GM23338 (cell line): ENCODE data around the gene HSPB6. TPM values are rescaled to one million over a fixed set of nuclear protein-coding genes. Genes with fewer than 3 reads are reported as not detected.

Experiments
- ATAC-seq: fragments of 200-7000 bp; cut with Tn5 transposase; 3 replicates; pipeline ENCODE4 v1.9.1; 2020
- DNase-seq: peaks from one replicate; pipeline ENCODE4 v3.0.0-alpha.2; 2015; ENCODE audit warnings: low spot score
- H2AFZ ChIP-seq: fragments of 200-600 bp; sonication (generic); 2 replicates; pipeline ENCODE4 v1.8.0; 2016; ENCODE audit warnings: antibody characterized with exemption, mild to moderate bottlenecking, moderate library complexity
- H3F3A ChIP-seq: fragments of 200-600 bp; sonication (generic); replicated peaks from 2 replicates; pipeline ENCODE4 v1.8.0; 2017; ENCODE audit warnings: antibody characterized with exemption, mixed run types, low read depth
- H3K27ac ChIP-seq: fragments of 200-600 bp; sonication (generic); 2 replicates; pipeline ENCODE4 v1.6.1; 2016; ENCODE audit warnings: low read depth
- H3K27me3 ChIP-seq: fragments of 200-600 bp; sonication (generic); 2 replicates; pipeline ENCODE4 v1.8.0; 2016; ENCODE audit warnings: mild to moderate bottlenecking, mixed run types, moderate library complexity; ENCODE audit not compliant: insufficient read depth
- H3K36me3 ChIP-seq: fragments of 200-600 bp; sonication (generic); 2 replicates; pipeline ENCODE4 v1.8.0; 2016; ENCODE audit warnings: mild to moderate bottlenecking; ENCODE audit not compliant: insufficient read depth
- H3K4me1 ChIP-seq: fragments of 200-600 bp; sonication (generic); 2 replicates; pipeline ENCODE4 v1.8.0; 2016; ENCODE audit warnings: mild to moderate bottlenecking, moderate library complexity; ENCODE audit not compliant: insufficient read depth
- H3K4me2 ChIP-seq: fragments of 200-600 bp; sonication (generic); 2 replicates; pipeline ENCODE4 v1.7.1; 2017; ENCODE audit warnings: mixed run types
- H3K4me3 ChIP-seq: fragments of 200-600 bp; sonication (generic); 2 replicates; pipeline ENCODE4 v1.6.1; 2016; ENCODE audit warnings: mixed run types
- H3K79me2 ChIP-seq: fragments of 200-600 bp; sonication (generic); replicated peaks from 2 replicates; pipeline ENCODE4 v1.8.0; 2017; ENCODE audit warnings: mild to moderate bottlenecking; ENCODE audit not compliant: insufficient read depth
- H3K9me2 ChIP-seq: fragments of 200-600 bp; sonication (generic); 2 replicates; pipeline ENCODE4 v1.8.0; 2017; ENCODE audit not compliant: insufficient read depth
- H4K20me1 ChIP-seq: fragments of 200-600 bp; sonication (generic); replicated peaks from 2 replicates; pipeline ENCODE4 v1.8.0; 2017; ENCODE audit warnings: mild to moderate bottlenecking; ENCODE audit not compliant: insufficient read depth
- H3K27ac Mint-ChIP-seq: 2 replicates; pipeline ENCODE4 v1.8.0; 2020; ENCODE audit warnings: inconsistent platforms, mild to moderate bottlenecking, moderate library complexity, mixed read lengths
- H3K27me3 Mint-ChIP-seq: 3 replicates; pipeline ENCODE4 v1.8.0; 2022; ENCODE audit warnings: low read depth, mild to moderate bottlenecking, moderate library complexity, mixed read lengths, inconsistent platforms; ENCODE audit not compliant: insufficient read depth, poor library complexity
- H3K36me3 Mint-ChIP-seq: 3 replicates; pipeline ENCODE4 v1.8.0; 2021; ENCODE audit warnings: low read depth, mild to moderate bottlenecking, inconsistent platforms, moderate library complexity, mixed read lengths
- H3K4me1 Mint-ChIP-seq: 3 replicates; pipeline ENCODE4 v1.8.0; 2020; ENCODE audit warnings: mild to moderate bottlenecking, inconsistent platforms, mixed read lengths
- H3K4me3 Mint-ChIP-seq: 3 replicates; pipeline ENCODE4 v1.8.0; 2021; ENCODE audit warnings: moderate library complexity, mild to moderate bottlenecking, inconsistent platforms, mixed read lengths
- H3K9me3 Mint-ChIP-seq: 3 replicates; pipeline ENCODE4 v1.8.0; 2020; ENCODE audit warnings: moderate library complexity, mild to moderate bottlenecking, inconsistent platforms, mixed read lengths
- CREB1 ChIP-seq: fragments of 250-450 bp; sonication (Bioruptor Pico); IDR thresholded peaks from 2 replicates; pipeline ENCODE4 v1.5.0; 2020; ENCODE audit warnings: low read depth, mild to moderate bottlenecking, moderate library complexity
- EZH2phosphoT487 ChIP-seq: fragments of 200-600 bp; sonication (generic); IDR thresholded peaks from one replicate; pipeline ENCODE4 v1.8.1; 2018; ENCODE audit warnings: antibody characterized with exemption; ENCODE audit not compliant: unreplicated experiment
- JUNB ChIP-seq: IDR thresholded peaks from one replicate; pipeline ENCODE4 v1.6.1; 2016; ENCODE audit warnings: antibody characterized with exemption; ENCODE audit not compliant: unreplicated experiment
- NANOG ChIP-seq: IDR thresholded peaks from 2 replicates; pipeline ENCODE4 v1.6.1; 2016; ENCODE audit warnings: antibody characterized with exemption, borderline replicate concordance
- POLR2AphosphoS5 ChIP-seq: IDR thresholded peaks from 2 replicates; pipeline ENCODE4 v1.6.1; 2016; ENCODE audit warnings: antibody characterized with exemption, low read depth
- STAT1 ChIP-seq: IDR thresholded peaks from one replicate; pipeline ENCODE4 v1.6.1; 2016; ENCODE audit warnings: antibody characterized with exemption; ENCODE audit not compliant: unreplicated experiment
- ZNF114 ChIP-seq: fragments of 250-450 bp; sonication (Bioruptor Pico); IDR thresholded peaks from 2 replicates; pipeline ENCODE4 v1.5.0; 2020; ENCODE audit warnings: mild to moderate bottlenecking, moderate library complexity
- long read RNA-seq: library from polyadenylated mRNA; unstranded; transcript quantifications from one replicate; pipeline ENCODE4 v2.0.0, GENCODE V29; 2020; ENCODE audit not compliant: unreplicated experiment
- polyA plus RNA-seq: library from polyadenylated mRNA; unstranded; fragments of >200 nt; fragmentation: Nextera tagmentation; extraction: Ambion mirVana; gene quantifications from 2 replicates; pipeline ENCODE4 v1.2.1, GENCODE V29; 2016
- total RNA-seq: library from RNA; depleted of rRNA; stranded (reverse); fragments of >200 nt; shearing (Covaris generic); gene quantifications from 2 replicates; pipeline ENCODE4 v1.2.3, GENCODE V29; 2014; rRNA removed
- TF ChIP-seq, protein P1 (sequence below): IDR thresholded peaks from 2 replicates; pipeline ENCODE4 v1.6.1; 2016; ENCODE audit warnings: antibody characterized with exemption
- TF ChIP-seq, protein P2 (sequence below), 2 experiments: fragments of 200-600 bp in 1 of 2; sonication (generic) in 1 of 2; conservative IDR thresholded peaks; 2 replicates each; pipeline versions ENCODE4 v1.5.1 to v1.6.1; 2016 to 2017; ENCODE audit warnings: antibody characterized with exemption in 2 of 2, low read depth in 2 of 2, mild to moderate bottlenecking in 2 of 2, moderate library complexity in 1 of 2
- TF ChIP-seq, protein P3 (sequence below): fragments of 250-450 bp; sonication (Bioruptor Pico); IDR thresholded peaks from 2 replicates; pipeline ENCODE4 v1.5.0; 2020; ENCODE audit warnings: mild to moderate bottlenecking, moderate library complexity

HSPB6 gene, protein sequence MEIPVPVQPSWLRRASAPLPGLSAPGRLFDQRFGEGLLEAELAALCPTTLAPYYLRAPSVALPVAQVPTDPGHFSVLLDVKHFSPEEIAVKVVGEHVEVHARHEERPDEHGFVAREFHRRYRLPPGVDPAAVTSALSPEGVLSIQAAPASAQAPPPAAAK
- 0.27 and 0.87 TPM in 2 replicates for total RNA-seq
- polyA plus RNA-seq = 3.2 and 3.9 TPM in 2 replicates
- long read RNA-seq = 0 reads

DNA sequence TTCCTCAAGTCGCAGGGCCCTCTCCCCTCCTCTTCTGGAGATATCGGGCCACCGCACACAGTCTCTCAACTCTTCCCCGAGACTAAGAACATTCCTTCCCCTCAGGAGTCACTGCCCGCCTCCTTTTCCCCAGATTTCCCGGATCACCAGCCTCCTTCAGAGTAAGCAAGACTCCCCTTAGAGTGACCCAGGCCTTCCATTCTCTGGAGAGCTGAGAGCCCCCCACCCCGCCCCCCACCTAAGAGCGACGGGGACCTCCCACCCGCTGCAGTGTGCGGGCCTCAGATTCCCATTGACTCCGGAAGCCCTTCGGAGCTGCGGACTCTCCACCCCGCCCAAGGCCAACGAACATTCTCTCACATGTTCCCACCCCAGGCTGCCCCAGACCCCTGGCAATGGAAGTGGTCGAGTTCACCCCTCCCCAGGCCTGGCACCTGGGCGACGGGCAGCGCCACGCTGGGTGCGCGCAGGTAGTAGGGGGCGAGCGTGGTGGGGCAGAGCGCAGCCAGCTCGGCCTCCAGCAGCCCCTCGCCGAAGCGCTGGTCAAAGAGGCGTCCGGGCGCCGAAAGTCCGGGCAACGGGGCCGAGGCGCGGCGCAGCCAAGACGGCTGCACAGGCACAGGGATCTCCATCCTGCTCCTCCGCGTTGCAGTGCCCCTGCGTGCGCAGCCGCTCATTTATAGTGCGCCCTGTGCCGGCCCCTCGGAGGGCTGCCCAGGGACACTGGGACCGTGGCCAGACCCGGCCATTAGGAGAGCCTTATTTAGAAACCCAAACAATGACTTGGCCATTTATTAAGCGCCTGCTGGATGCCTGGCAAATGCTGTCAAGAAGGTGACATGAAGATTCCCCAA, at the start of gene HSPB6:
Gene HSPB6 (minus strand): TSS at position 653 of the 854 bp plus-strand sequence. CDS start 21 bp downstream, at position 632.
- Mint-ChIP-seq H3K4me3 (peak within 1 kb of the TSS; percentile 83), H3K9me3 (no peaks in the 10 kb centered on the region; the same call in 2 of the 3 replicates), H3K4me1 (peaks cover 15% of the 10 kb centered on the region), H3K36me3 (peaks cover 21% of the 10 kb centered on the region), H3K27ac (peak within 1 kb of the TSS; percentile 93), H3K27me3 (peaks cover 38% of the 10 kb centered on the region)
- H3K4me3 ChIP-seq = peak within 1 kb of the TSS; percentile 94
- DNase-seq = peak; percentile 70
- peaks cover 28% of the 10 kb centered on the region for H3K27me3 ChIP-seq
- H3K36me3 ChIP-seq = peaks cover 6% of the 10 kb centered on the region; the same call in 1 of the 2 replicates
- H3K9me2 ChIP-seq = no peaks in the 10 kb centered on the region
- peak within 1 kb of the TSS; percentile 93 for H3K4me2 ChIP-seq
- H3K4me1 ChIP-seq = peaks cover 4% of the 10 kb centered on the region
- H3K27ac ChIP-seq = no peak within 1 kb of the TSS
- no peak for TF ChIP-seq STAT1
- 0 out of 2 replicates have a peak, but pooled peaks have one; percentile 44 for TF ChIP-seq POLR2AphosphoS5
- TF ChIP-seq, protein P1, sequence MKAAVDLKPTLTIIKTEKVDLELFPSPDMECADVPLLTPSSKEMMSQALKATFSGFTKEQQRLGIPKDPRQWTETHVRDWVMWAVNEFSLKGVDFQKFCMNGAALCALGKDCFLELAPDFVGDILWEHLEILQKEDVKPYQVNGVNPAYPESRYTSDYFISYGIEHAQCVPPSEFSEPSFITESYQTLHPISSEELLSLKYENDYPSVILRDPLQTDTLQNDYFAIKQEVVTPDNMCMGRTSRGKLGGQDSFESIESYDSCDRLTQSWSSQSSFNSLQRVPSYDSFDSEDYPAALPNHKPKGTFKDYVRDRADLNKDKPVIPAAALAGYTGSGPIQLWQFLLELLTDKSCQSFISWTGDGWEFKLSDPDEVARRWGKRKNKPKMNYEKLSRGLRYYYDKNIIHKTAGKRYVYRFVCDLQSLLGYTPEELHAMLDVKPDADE = no peak
- no peak for TF ChIP-seq ZNF114
- no peak for TF ChIP-seq CREB1 (CRISPR knock-in tag)
- no peak for TF ChIP-seq JUNB
- peak within 1 kb of the TSS; percentile 90 for H2AFZ ChIP-seq
- peaks cover 13% of the 10 kb centered on the region for H3K79me2 ChIP-seq
- H3F3A ChIP-seq = peaks cover 9% of the 10 kb centered on the region; the same call in 1 of the 2 replicates
- peaks cover 3% of the 10 kb centered on the region for H4K20me1 ChIP-seq
- ATAC-seq = peak; percentile 25

DNA sequence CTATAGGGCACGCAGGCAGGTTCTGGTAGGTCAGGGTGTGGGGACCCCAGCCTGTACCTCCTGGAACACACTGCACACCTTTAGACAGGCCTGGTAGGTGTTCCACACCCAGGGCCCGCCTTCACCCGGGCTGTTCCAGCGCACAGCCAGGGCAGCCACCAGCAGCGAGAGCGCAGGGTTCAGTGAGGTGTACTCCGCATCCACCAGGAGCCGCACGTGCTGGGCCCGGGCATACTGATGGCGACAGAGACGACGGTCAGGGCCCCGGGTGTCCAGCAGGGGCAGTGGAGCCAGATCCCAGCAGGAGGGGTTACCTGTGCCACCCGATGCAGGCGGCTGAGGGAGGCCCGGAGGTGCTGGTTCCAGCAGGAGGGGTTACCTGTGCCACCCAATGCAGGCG, 49.8 kb upstream of the HSPB6 start:
- no peak overlapping the region for H3K4me2 ChIP-seq
- no peaks in the 10 kb centered on the region for H3K4me1 ChIP-seq
- no peaks in the 10 kb centered on the region for H3K27me3 ChIP-seq
- Mint-ChIP-seq H3K27ac (no peak overlapping the region), H3K4me1 (peaks cover 3% of the 10 kb centered on the region; the same call in 1 of the 3 replicates), H3K4me3 (no peak overlapping the region), H3K27me3 (peaks cover 11% of the 10 kb centered on the region), H3K9me3 (no peaks in the 10 kb centered on the region), H3K36me3 (no peaks in the 10 kb centered on the region)
- H3K79me2 ChIP-seq = no peaks in the 10 kb centered on the region
- no peaks in the 10 kb centered on the region for H3K9me2 ChIP-seq
- DNase-seq (peak; percentile 40), ATAC-seq (peak; percentile 62)
- H3K36me3 ChIP-seq = no peaks in the 10 kb centered on the region
- no peaks in the 10 kb centered on the region for H3F3A ChIP-seq
- no peak overlapping the region for H3K27ac ChIP-seq
- H2AFZ ChIP-seq = 0 out of 2 replicates have a peak overlapping the region, but pooled peaks have one; percentile 66
- H4K20me1 ChIP-seq = no peaks in the 10 kb centered on the region
- H3K4me3 ChIP-seq = no peak overlapping the region
- TF ChIP-seq, protein P2, sequence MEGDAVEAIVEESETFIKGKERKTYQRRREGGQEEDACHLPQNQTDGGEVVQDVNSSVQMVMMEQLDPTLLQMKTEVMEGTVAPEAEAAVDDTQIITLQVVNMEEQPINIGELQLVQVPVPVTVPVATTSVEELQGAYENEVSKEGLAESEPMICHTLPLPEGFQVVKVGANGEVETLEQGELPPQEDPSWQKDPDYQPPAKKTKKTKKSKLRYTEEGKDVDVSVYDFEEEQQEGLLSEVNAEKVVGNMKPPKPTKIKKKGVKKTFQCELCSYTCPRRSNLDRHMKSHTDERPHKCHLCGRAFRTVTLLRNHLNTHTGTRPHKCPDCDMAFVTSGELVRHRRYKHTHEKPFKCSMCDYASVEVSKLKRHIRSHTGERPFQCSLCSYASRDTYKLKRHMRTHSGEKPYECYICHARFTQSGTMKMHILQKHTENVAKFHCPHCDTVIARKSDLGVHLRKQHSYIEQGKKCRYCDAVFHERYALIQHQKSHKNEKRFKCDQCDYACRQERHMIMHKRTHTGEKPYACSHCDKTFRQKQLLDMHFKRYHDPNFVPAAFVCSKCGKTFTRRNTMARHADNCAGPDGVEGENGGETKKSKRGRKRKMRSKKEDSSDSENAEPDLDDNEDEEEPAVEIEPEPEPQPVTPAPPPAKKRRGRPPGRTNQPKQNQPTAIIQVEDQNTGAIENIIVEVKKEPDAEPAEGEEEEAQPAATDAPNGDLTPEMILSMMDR (conservative IDR thresholded peaks at IDR 0.05; ENCODE audit: low read depth in 2 of 2) = no peak
- TF ChIP-seq STAT1 (no peak), CREB1 (CRISPR knock-in tag) (no peak), EZH2phosphoT487 (no peak), NANOG (no peak)
- TF ChIP-seq, protein P3, sequence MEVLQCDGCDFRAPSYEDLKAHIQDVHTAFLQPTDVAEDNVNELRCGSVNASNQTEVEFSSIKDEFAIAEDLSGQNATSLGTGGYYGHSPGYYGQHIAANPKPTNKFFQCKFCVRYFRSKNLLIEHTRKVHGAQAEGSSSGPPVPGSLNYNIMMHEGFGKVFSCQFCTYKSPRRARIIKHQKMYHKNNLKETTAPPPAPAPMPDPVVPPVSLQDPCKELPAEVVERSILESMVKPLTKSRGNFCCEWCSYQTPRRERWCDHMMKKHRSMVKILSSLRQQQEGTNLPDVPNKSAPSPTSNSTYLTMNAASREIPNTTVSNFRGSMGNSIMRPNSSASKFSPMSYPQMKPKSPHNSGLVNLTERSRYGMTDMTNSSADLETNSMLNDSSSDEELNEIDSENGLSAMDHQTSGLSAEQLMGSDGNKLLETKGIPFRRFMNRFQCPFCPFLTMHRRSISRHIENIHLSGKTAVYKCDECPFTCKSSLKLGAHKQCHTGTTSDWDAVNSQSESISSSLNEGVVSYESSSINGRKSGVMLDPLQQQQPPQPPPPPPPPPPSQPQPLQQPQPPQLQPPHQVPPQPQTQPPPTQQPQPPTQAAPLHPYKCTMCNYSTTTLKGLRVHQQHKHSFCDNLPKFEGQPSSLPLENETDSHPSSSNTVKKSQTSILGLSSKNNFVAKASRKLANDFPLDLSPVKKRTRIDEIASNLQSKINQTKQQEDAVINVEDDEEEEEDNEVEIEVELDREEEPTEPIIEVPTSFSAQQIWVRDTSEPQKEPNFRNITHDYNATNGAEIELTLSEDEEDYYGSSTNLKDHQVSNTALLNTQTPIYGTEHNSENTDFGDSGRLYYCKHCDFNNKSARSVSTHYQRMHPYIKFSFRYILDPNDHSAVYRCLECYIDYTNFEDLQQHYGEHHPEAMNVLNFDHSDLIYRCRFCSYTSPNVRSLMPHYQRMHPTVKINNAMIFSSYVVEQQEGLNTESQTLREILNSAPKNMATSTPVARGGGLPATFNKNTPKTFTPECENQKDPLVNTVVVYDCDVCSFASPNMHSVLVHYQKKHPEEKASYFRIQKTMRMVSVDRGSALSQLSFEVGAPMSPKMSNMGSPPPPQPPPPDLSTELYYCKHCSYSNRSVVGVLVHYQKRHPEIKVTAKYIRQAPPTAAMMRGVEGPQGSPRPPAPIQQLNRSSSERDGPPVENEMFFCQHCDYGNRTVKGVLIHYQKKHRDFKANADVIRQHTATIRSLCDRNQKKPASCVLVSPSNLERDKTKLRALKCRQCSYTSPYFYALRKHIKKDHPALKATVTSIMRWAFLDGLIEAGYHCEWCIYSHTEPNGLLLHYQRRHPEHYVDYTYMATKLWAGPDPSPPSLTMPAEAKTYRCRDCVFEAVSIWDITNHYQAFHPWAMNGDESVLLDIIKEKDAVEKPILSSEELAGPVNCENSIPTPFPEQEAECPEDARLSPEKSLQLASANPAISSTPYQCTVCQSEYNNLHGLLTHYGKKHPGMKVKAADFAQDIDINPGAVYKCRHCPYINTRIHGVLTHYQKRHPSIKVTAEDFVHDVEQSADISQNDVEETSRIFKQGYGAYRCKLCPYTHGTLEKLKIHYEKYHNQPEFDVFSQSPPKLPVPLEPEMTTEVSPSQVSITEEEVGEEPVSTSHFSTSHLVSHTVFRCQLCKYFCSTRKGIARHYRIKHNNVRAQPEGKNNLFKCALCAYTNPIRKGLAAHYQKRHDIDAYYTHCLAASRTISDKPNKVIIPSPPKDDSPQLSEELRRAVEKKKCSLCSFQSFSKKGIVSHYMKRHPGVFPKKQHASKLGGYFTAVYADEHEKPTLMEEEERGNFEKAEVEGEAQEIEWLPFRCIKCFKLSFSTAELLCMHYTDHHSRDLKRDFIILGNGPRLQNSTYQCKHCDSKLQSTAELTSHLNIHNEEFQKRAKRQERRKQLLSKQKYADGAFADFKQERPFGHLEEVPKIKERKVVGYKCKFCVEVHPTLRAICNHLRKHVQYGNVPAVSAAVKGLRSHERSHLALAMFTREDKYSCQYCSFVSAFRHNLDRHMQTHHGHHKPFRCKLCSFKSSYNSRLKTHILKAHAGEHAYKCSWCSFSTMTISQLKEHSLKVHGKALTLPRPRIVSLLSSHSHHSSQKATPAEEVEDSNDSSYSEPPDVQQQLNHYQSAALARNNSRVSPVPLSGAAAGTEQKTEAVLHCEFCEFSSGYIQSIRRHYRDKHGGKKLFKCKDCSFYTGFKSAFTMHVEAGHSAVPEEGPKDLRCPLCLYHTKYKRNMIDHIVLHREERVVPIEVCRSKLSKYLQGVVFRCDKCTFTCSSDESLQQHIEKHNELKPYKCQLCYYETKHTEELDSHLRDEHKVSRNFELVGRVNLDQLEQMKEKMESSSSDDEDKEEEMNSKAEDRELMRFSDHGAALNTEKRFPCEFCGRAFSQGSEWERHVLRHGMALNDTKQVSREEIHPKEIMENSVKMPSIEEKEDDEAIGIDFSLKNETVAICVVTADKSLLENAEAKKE (CRISPR knock-in tag) = no peak
